Adrenal gland (tissue), 5 donors: ENCODE results near the gene RALGPS1.

Experiments used
- CTCF ChIP-seq, 6 experiments: fragments of 450-650 bp in 4 of 6; fragments of 200-600 bp in 2 of 6; sonication (generic) in 1 of 6; IDR thresholded peaks; 1 replicate in 5 of 6; 2 replicates in 1 of 6; pipeline versions ENCODE4 v1.5.1 to v1.8.0; 2016 to 2021; ENCODE audit warnings: antibody characterized with exemption in 6 of 6, mild to moderate bottlenecking in 2 of 6, moderate library complexity in 1 of 6
- POLR2A ChIP-seq, 2 donors: fragments of 450-650 bp; IDR thresholded peaks; one replicate each; pipeline ENCODE4 v1.6.1; 2017; ENCODE audit warnings: antibody characterized with exemption in 2 of 2, mild to moderate bottlenecking in 2 of 2, moderate library complexity in 1 of 2
- donor health status: DM: no; HTN: no; CAD: no.

- TF ChIP-seq POLR2A (IDR thresholded peaks at IDR 0.05) (no peak), CTCF (IDR thresholded peaks at IDR 0.05) (no peak)
Observed at GRCh38 chr9:127245637-127246164, 331.1 kb downstream of the RALGPS1 start.
